Left cardiac atrium (tissue), 4 donors: ENCODE measurements around the gene RNFT2. TPM values are rescaled to one million over a fixed set of nuclear protein-coding genes. Genes with fewer than 3 reads are reported as not detected.
"Not testable (repeated sequence)": the region's sequence is repeated elsewhere in the genome, so short reads cannot be mapped to it uniquely, and the experiment has no call there.

Experiments used
- ATAC-seq, 2 donors: fragments of 200-7000 bp; cut with Tn5 transposase; one replicate each; pipeline ENCODE4 v1.9.1; 2020; ENCODE audit warnings: mild to moderate bottlenecking in 2 of 2, moderate library complexity in 2 of 2
- DNase-seq: peaks from one replicate; pipeline ENCODE4 v3.0.0-alpha.2; 2020
- intact Hi-C, 2 donors: fragments of 100-400 bp; cut with DNase I; formaldehyde crosslinking; loops; one replicate each; pipeline versions ENCODE4 v1.14.1 to v1.15.1; 2022 to 2023
- total RNA-seq, 2 donors: library from RNA; stranded (reverse); fragmentation: NEBNext Ultra II Directional; extraction: Animal tissue kit (Norgen Biotek cat#: 25700); gene quantifications; one replicate each; pipeline ENCODE4 v1.2.1, GENCODE V29; 2021
- donor health status: DM: no; HTN: yes; CAD: no.
- donor health status: DM: no; HTN: yes; CAD: no; lungs with severe emphysema.
- donor health status: DM: yes; HTN: yes; CAD: no.
- donor health status: Dilated cardiomyopathy.

Gene RNFT2
- total RNA-seq, 2 donors from 2014 or later, result 1.6 to 3.1 TPM

- ATAC-seq, result no peak
- intact Hi-C loops, result no loop called here
- DNase-seq, result no peak
Observed at GRCh38 chr12:116777245-116777644, 39.1 kb downstream of the RNFT2 start.

GRCh38 chr12:116779597-116779996, 41.5 kb downstream of the RNFT2 start:
- intact Hi-C loops, result no loop called here
- ATAC-seq, result no peak
- no peak for DNase-seq

GRCh38 chr12:116780942-116781341, 42.8 kb downstream of the RNFT2 start:
- DNase-seq (no peak), ATAC-seq (no peak)
- intact Hi-C loops, result no loop called here

- DNase-seq (no peak), ATAC-seq (no peak)
- intact Hi-C loops, result no loop called here
Observed at GRCh38 chr12:116783525-116784237, 45.6 kb downstream of the RNFT2 start.

- ATAC-seq (no peak), DNase-seq (no peak)
- intact Hi-C loops, result no loop called here
Observed at GRCh38 chr12:116784238-116784612, 46.1 kb downstream of the RNFT2 start.

- ATAC-seq, intact Hi-C loops, DNase-seq: not testable (repeated sequence)
Observed at GRCh38 chr12:116789562-116789961, 51.4 kb downstream of the RNFT2 start.

- no peak for DNase-seq
- intact Hi-C loops, result no loop called here
- no peak for ATAC-seq
Observed at GRCh38 chr12:116790066-116790465, 52.0 kb downstream of the RNFT2 start.

GRCh38 chr12:116792403-116792802, 54.3 kb downstream of the RNFT2 start:
- ATAC-seq (no peak), DNase-seq (no peak)
- intact Hi-C loops, result no loop called here

- no peak for DNase-seq
- intact Hi-C loops, result no loop called here
- ATAC-seq, result no peak
Observed at GRCh38 chr12:116794725-116795124, 56.6 kb downstream of the RNFT2 start.

- ATAC-seq (peak in 1 of 2 donors; percentile 47), DNase-seq (no peak)
- intact Hi-C loops, result no loop called here
Observed at GRCh38 chr12:116797885-116798284, 59.8 kb downstream of the RNFT2 start.

- no peak for DNase-seq
- no peak for ATAC-seq
- intact Hi-C loops, result no loop called here
Observed at GRCh38 chr12:116798719-116799118, 60.6 kb downstream of the RNFT2 start.

- no peak for ATAC-seq
- intact Hi-C loops, result no loop called here
Observed at GRCh38 chr12:116799955-116800354, 61.8 kb downstream of the RNFT2 start.

GRCh38 chr12:116800918-116801317, 62.8 kb downstream of the RNFT2 start:
- intact Hi-C loops, result no loop called here
- no peak for ATAC-seq
- no peak for DNase-seq

More at GRCh38 chr12:116799955-116800354, 61.8 kb downstream of the RNFT2 start:
- DNase-seq, result no peak

GRCh38 chr12:116802018-116802417, 63.9 kb downstream of the RNFT2 start:
- intact Hi-C loops, result no loop called here
- no peak for ATAC-seq
- DNase-seq, result no peak

GRCh38 chr12:116803013-116803736, 65.1 kb downstream of the RNFT2 start:
- DNase-seq, result no peak
- intact Hi-C loops, result no loop called here
- ATAC-seq, result no peak

GRCh38 chr12:116804051-116804450, 65.9 kb downstream of the RNFT2 start:
- no peak for DNase-seq
- intact Hi-C loops, result no loop called here
- no peak for ATAC-seq

GRCh38 chr12:116806845-116807440, 68.8 kb downstream of the RNFT2 start:
- ATAC-seq (no peak), DNase-seq (no peak)
- intact Hi-C loops, result no loop called here

- intact Hi-C loops, result no loop called here
- DNase-seq (no peak), ATAC-seq (no peak)
Observed at GRCh38 chr12:116807546-116807945, 69.4 kb downstream of the RNFT2 start.

- intact Hi-C loops, result no loop called here
- DNase-seq (no peak), ATAC-seq (no peak)
Observed at GRCh38 chr12:116808113-116809105, 70.3 kb downstream of the RNFT2 start.
